22Rv1 (cell line): ENCODE results near the gene FOXS1.

Source experiments
- H3K27ac ChIP-seq: fragments of 450-650 bp; 2 replicates; pipeline ENCODE4 v1.5.1; 2017
- CTCF ChIP-seq: fragments of 450-650 bp; IDR thresholded peaks from 2 replicates; pipeline ENCODE4 v1.5.1; 2017; ENCODE audit warnings: mild to moderate bottlenecking
- ZFX ChIP-seq: fragments of 450-650 bp; IDR thresholded peaks from 2 replicates; pipeline ENCODE4 v1.6.1; 2017; ENCODE audit warnings: antibody characterized with exemption, borderline replicate concordance

Gene FOXS1

GRCh38 chr20:31872406-31872805 is 27.0 kb upstream of the FOXS1 start:
- no peak overlapping the region for H3K27ac ChIP-seq
- TF ChIP-seq ZFX, result no peak
- TF ChIP-seq CTCF, result no peak

DNA sequence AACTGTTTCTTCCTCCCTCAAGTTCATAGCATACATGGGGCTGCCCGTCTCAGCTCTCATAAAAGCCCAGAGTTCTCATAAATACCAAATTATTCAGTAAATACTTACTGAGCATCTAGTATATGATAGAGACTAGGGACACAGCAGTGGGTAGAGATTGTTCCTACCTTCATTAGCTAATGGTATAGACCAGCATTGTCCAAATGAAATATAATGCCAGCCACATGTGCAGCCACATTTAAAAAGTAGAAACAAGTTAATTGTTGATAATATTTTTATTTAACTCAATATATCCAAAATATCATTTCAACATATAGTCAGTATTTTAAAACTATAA is 26.2 kb upstream of the FOXS1 start:
- TF ChIP-seq ZFX (no peak), CTCF (no peak)
- no peak overlapping the region for H3K27ac ChIP-seq

DNA sequence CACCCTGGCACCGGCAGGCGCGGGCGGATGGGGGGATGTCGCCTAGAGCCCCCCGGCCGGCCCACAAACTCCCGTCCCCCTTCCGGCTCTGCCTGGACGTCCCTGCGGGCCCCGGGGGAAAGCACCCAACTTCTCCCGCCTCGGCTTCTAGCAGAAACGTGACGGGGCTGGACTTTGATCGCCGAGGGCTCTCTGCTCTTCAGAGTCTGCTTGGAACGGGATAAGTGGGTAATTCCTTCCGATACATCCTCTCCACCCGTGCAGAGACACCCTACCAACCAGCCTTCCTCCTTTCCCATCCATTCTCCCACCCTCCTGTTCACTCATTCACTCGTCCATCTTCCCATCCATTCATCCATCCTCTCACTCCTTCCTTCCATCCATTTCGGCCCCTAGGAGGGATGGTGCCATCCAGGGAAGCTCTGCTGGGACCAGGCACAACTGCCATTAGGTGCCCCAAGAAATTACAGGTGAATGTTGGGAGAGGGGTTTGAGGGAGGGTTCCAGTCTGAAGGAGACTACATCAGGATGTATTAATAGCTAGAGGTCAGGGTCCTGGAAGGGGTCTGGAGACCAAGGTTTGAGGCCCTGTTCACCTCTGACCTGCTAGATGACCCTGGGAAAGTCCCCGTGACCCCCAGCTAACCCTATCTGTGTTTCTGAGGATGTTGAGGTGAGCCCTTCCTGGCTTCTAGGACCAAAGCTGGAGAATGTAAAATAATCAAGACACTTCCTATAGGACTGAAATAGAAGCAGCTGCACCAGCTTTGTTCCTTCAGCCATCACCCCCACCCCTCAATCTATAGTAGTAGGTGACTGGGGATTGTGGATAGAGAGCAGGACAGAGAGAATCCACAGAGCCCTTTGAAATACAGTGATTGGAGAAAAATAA is 25.6 kb upstream of the FOXS1 start:
- TF ChIP-seq CTCF (no peak), ZFX (no peak)
- no peak overlapping the region for H3K27ac ChIP-seq

- no peak within 1 kb of the TSS for H3K27ac ChIP-seq
- TF ChIP-seq CTCF (no peak), ZFX (no peak)
Measured at GRCh38 chr20:31869942-31870725, 24.7 kb upstream of the FOXS1 start, which contains the start of the genes DUSP15 and TTLL9. Gene DUSP15 (minus strand): TSS chr20:31870527. CDS start chr20:31870337, 190 bp downstream. Gene TTLL9 (plus strand): TSS chr20:31870634. CDS start chr20:31871127, 493 bp downstream.

DNA sequence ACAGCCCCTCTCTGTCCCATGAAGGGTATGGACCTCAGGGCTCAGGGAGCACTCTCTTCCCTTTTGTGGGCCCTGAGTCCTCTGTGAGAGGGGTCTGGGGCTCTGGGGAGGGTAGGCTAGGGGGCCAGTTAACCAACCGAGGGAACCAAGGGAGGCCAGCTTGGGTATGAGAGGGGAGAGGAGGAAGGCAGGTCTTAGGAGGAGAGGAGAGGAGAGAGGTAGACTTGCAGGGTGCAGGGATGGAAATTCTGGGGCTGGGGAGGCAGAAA is 24.2 kb upstream of the FOXS1 start:
- no peak overlapping the region for H3K27ac ChIP-seq
- TF ChIP-seq CTCF (no peak), ZFX (no peak)

GRCh38 chr20:31868853-31869672 is 23.7 kb upstream of the FOXS1 start:
- TF ChIP-seq CTCF (no peak), ZFX (no peak)
- H3K27ac ChIP-seq, result no peak overlapping the region
